Activated naive CD4-positive, alpha-beta T cell treated with Interleukin-2 at 50 U/mL for 16 hours (primary cell): ENCODE results near the gene PACRG.

Source experiments
- DNase-seq: peaks from one replicate; pipeline ENCODE4 v3.0.0-alpha.2; 2020

The PACRG gene

DNA sequence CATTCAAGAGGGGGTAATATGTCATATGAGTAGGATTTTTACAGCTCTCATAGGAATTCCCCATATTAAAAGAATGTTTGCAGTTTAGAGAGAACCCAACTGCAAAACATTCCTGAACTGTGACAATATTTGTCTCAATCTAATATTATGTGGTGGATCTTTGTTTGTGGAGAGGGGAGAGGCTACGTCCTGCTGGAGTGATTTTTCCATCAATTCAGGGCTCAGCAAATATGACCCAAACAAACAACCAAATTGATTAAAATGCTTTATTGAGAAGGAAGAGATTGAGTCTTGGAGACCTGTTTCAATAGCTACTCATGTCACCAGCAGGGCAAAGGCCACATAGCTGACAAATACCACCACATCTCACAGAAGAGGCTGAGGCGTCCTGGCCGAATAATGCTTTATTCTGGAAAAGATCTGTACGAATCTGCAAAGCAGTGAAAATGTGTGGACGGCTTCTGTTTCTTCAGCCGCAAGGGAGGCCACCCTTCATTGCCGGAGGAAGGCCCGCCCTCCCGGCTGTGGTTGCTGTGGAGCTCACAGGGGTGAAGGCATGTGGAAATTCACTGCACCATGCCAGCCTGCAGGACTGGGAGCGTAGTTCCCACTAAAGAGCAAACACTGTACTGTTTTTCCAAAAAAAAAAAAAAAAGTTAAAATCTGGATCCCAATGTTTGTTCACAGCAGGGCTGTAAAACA is 597.1 kb downstream of the PACRG start:
- DNase-seq: no peak

DNA sequence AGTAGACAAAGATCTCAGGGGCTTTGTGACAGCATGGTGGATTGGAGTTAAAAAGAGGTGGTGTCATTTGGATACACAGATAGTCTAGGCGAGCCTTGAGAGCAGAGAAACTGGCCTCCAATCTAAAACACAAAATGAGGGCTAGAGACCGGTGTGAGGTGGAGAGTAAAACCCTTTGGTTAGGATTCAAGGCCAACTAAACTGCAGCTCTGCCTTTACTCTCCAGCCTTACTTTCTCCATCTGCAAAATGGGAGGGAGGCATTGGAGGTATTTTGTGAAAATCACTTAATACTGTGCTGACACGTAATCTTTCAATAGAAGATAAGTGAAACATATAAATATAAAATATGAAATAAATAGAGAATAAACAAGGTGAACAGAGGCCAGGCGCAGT is 597.6 kb downstream of the PACRG start:
- no peak for DNase-seq

- no peak for DNase-seq
These were observed 599.5 kb downstream of the PACRG start for GRCh38 chr6:163327165-163327880.

DNA sequence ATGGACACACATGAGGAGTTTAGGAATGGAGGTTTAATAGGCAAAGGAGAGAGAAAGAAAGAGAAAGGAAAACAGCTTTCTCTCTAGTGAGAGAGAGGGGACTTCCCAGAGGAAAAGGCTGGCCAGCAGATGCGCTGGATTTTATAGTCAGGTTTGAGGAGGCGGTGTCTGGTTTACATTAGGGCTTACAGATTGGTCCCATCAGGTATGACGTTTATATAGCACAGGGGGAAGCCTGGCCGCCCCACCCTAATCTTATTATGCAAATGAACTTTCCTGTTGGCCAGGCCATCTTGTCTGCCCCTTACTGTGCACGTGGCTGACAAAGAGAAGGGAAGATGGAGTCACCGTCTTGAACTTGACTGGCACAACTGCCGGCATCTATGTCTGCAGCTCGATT is 600.1 kb downstream of the PACRG start:
- no peak for DNase-seq

GRCh38 chr6:163328411-163328810 is 600.6 kb downstream of the PACRG start:
- DNase-seq: no peak

GRCh38 chr6:163329991-163330390 is 602.2 kb downstream of the PACRG start:
- DNase-seq: no peak

GRCh38 chr6:163331245-163331644 is 603.5 kb downstream of the PACRG start:
- no peak for DNase-seq

- no peak for DNase-seq
These were observed 604.8 kb downstream of the PACRG start for GRCh38 chr6:163332575-163332974.

DNA sequence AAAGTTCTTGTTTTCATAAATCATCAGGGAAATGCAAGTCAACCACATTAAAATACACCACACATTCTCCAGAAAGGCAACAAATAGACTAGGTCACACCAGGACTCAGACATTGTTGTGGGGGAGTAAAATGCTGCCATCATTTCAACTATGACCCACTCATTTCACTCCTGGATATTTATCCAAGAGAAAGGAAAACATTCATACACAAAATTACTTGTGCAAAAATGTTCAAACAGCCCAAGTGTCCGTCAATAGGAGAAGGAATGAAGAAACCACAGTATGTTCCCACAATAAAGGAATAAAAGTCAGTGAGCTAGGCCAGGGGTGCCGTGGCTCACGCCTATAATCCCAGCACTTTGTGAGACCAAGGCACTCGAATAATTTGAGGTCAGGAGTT is 605.3 kb downstream of the PACRG start:
- no peak for DNase-seq

DNA sequence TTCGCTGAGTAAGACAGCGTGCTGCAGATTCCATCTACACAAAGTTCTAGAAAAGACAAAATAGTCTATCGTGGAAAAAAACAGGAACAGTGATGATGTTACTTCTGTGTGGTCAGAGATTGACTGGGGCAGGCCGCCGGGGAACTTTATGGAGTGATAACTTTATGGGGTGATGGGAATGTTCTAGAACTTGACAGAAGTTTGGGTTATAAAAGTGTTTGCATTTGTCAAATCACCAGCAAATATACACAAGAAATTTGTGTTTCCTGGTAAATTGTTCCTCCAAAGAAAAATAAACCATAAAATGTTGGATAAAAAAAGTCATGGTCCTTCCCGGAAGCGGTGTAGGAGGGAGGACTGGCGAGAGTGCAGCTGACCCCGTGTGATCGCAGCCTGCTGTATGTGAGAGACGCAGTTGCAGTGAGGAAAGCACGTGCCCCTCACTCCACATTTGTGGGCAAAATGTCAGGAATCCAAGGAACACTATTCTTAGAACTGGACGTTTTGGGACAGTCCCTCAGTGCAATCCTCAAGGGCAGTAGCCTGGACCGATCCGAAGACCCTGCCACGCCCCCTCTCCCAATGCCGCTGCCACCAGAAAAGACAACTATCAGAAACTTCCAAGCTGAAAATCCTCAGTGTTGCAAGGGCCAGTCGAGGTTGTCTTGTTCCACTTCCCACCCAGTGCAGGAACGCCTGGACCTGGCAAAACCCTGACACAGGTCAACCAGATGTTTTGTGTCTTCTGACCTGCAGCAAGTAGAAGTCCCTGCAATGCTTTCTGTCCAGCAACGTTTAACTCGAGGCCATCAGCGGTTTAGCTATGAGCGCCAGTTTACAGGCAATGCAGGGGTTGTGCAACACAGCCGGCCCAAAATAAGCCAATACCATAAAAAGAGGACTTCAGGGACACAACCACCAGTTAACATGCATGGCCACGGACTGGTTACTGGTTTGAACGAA is 606.2 kb downstream of the PACRG start:
- DNase-seq: no peak

DNA sequence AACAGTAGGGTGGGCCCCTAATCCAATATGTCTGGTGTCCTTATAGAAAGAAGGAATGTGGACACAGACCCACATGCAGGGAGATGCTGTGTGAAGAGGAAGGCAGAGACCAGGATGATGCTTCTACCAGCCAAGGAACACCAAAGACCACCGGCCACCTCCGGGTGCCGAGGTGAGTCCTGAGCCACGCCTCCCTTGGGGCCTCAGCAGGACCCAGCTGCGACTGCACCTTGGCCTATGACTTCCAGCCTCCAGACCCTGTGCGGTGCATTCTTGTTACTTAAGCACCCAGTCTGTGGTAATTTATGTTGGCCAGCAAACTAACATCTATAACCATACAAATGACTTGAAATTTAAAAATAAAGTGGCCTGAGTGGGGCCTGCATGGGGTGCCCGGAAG is 607.3 kb downstream of the PACRG start:
- no peak for DNase-seq

DNA sequence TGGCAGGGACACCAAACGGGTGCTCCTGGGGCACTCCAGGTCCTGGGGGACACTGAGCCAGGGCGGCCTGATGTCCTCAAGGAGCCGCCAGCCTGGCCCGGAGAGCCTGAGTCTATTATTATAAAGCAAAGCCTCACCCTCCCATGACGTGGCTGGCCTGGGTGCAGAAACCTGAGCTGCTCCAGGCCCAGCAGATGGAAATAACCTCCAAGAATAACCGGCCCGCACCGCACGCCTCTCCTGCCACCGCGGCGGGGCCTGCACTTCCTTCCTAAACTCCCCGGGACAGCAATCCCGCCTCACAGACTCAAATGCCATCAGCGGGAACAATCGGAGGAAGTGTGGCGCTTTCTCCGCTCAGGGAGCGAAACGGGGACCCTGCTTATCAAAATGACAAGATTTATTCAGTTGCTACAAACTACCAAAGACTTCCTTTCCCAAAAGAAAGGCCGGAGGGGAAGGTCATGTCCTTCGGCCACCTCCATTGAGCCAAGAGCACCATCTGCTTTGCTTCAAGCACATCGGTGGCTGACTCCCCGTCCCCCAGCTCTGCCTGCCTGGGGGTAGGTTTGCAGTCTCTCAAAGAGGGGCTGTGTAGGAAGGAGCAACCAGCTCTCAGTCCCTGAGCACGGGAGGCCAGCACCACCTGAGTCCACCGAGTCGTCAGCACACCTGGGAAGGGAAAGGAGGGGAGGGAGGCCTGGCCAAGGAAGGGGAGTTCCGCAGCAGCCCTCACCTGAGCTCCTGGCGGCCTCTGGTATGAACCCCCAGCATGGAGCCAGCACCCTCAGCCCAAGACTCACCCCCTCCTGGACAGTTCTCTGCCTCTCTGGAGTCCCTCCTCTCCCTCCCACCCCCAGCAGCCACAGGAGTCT is 608.1 kb downstream of the PACRG start:
- no peak for DNase-seq

DNA sequence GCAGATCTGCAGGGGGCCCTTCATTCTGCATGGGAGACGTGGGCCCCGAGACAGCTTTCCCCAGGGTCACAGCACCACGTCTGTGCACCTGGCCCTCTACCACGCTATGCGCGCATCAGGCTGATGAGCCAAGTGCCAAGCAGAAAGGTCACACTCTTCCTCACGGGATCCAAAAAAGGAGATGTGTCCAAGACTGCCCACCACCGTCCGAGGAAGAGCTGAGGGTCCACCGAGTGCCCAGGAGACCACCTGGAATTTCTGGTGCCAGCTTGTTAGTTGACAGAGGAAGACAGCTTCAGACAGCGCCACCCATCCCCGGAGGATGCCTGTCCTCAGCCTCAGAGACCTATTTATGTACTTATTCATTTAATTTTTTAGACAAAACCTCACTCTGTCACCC is 609.2 kb downstream of the PACRG start:
- no peak for DNase-seq

DNA sequence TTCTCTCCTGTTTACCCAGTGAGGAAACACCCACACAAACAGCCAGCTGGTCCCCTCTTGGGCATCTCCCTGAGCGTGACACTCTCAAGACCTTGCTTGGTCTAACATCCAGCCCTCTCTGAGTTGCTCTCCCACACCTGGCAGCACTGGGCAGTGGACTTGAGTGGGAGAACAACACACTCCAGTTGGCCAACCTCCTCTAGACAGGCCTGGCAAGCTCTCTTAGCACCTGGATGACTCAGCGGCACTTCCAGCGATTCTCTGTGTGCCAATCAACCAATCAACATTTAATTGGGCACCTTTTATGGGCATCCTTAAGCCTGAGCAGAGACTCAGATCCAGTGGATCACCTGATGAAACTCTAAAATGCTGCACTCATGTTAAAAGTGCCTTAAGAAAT is 610.2 kb downstream of the PACRG start:
- DNase-seq: no peak

DNA sequence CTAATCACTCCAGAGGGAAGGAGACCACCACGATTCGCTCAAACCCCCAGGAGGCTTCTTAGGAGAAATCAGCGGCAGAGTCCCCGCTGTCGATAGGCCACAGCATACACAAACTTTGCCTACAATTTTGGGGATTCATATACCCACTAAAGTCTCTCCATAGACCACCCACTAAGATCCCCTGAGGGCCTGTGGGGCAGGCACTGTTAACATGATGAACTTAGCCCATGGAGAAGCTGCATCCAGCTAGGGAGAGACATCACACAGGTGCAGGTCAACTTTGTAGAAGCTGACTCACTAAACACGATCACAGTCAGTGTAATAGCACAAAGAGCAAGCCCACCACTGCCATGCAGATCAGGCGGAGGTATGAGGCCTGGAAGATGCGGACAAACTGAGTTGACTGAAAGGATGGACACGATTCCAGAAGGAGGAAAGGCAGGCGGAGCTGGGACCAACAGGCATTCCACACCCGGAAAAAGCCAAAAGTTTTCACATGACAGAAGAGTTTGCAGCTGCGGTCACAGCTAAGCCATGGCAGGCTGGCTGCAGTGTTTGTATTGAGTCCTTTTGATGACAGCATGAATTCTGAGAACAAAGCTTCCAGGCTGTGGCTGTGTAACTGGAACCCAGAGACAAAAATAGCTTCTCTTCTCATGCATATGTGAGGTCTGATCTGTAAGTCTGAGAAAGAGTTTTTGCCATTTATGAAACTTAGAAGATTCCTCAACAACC is 611.1 kb downstream of the PACRG start:
- DNase-seq: no peak

DNA sequence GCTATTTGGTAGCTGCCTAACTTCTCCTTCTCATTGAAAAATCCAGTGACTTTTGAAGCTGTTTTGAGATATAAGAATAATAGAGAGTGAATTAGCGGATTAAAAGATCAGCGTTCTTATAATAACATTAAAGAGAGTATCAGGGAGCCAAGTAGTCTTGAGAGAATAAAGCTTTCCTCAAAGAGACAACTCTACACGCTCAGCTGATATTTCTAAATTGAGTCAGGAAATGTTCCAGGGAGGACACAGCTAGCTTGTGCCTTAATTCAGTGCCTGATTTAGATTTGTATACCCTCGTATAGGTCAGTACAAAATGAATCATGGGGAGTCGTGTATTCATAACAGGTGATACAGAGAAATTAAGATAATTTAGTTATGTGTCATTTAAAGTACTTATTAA is 611.7 kb downstream of the PACRG start:
- DNase-seq: no peak

GRCh38 chr6:163340201-163340887 is 612.6 kb downstream of the PACRG start:
- no peak for DNase-seq

GRCh38 chr6:163341224-163342061 is 613.7 kb downstream of the PACRG start:
- DNase-seq: no peak

DNA sequence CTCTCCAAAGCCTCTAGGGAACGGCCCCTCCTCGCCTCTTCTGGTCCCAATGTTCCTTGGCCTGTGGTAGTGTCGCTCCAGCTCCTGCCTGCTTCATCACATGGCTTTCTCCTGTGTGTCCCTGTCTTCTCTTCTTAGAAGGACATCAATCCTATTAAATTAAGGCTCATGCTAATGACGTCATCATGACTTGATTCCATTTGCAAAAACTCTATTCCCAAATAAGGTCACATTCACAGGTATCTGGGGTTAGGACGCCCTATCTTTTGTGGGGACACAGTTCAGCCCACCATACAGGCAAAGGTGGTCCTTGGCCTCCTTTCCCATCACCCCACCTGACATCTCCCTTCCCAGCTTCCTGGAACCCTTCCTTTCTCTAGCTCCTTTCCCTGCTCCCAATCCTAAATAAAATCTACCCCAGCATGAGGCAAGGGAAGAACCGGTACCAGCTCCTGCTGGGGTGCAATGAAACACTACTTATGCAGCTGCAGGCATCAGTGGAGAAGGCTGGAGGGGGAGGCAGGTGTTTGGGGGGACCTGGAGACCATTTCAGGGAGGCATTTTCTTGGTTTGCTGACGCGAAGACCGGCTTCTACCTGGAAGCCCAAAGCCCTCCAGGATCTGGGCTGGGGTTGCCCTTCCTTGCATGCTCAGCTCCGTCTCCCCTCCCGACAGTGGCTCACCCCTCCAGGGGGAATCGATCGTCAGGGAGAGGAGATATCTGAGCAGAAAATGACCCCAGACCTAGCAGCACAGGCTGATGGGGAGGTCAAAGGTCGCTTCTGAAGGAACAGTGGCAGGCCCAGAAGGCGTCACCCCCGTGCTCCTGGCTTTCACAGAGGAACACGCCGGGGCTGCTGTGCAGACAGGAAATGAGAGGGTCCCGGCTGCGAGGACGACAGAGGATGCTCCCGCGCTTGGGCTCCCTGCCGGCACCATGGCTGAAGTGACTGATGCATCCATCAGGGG is 615.1 kb downstream of the PACRG start:
- DNase-seq: no peak
